Spleen (tissue), 11 donors: Measurements from ENCODE around the gene GPT2. TPM values are rescaled to one million over a fixed set of nuclear protein-coding genes. Genes with fewer than 3 reads are reported as not detected.
A peak's percentile ranks its signal among the peaks of the same experiment; 100 is the strongest.

Experiments used
- DNase-seq: peaks from one replicate; pipeline ENCODE4 v3.0.0-alpha.2; 2020
- H3K27ac ChIP-seq, 8 donors: fragments of 200-600 bp; sonication (generic) in 7 of 8; 1 replicate in 4 of 8; 2 replicates in 4 of 8; pipeline versions ENCODE4 v1.5.0 to v1.8.0; 2016 to 2021; ENCODE audit warnings: inconsistent platforms in 4 of 8, mild to moderate bottlenecking in 4 of 8, moderate library complexity in 1 of 8
- H3K27me3 ChIP-seq, 7 donors: fragments of 200-600 bp; sonication (generic) in 6 of 7; replicated peaks in 1 of 7; 1 replicate in 4 of 7; 2 replicates in 3 of 7; pipeline versions ENCODE4 v1.5.0 to v1.8.0; 2016 to 2021; ENCODE audit warnings: inconsistent platforms in 3 of 7, mild to moderate bottlenecking in 1 of 7
- H3K36me3 ChIP-seq, 6 donors: fragments of 200-600 bp; sonication (generic) in 5 of 6; 1 replicate in 4 of 6; 2 replicates in 2 of 6; pipeline versions ENCODE4 v1.5.0 to v1.8.0; 2016 to 2021; ENCODE audit warnings: inconsistent platforms in 2 of 6
- H3K4me1 ChIP-seq, 6 donors: fragments of 200-600 bp; sonication (generic) in 5 of 6; 1 replicate in 3 of 6; 2 replicates in 3 of 6; pipeline versions ENCODE4 v1.5.0 to v1.8.0; 2016 to 2021; ENCODE audit warnings: inconsistent platforms in 3 of 6
- H3K4me3 ChIP-seq, 8 donors: fragments of 200-600 bp; sonication (generic) in 7 of 8; 1 replicate in 4 of 8; 2 replicates in 4 of 8; pipeline versions ENCODE4 v1.5.0 to v1.8.0; 2016 to 2021; ENCODE audit warnings: inconsistent platforms in 4 of 8, mild to moderate bottlenecking in 4 of 8, moderate library complexity in 2 of 8
- H3K9me3 ChIP-seq, 8 donors: fragments of 200-600 bp; sonication (generic) in 7 of 8; 1 replicate in 4 of 8; 2 replicates in 4 of 8; pipeline versions ENCODE4 v1.5.0 to v1.8.0; 2016 to 2021; ENCODE audit warnings: inconsistent platforms in 4 of 8
- CTCF ChIP-seq, 11 experiments: fragments of 200-600 bp in 7 of 11; fragments of 450-650 bp in 4 of 11; sonication (generic) in 4 of 11; IDR thresholded peaks in 8 of 11; conservative IDR thresholded peaks in 3 of 11; 1 replicate in 7 of 11; 2 replicates in 4 of 11; pipeline versions ENCODE4 v1.4.0 to v1.8.0; 2016 to 2021; ENCODE audit warnings: antibody characterized with exemption in 11 of 11, inconsistent platforms in 4 of 11, mild to moderate bottlenecking in 1 of 11
- POLR2A ChIP-seq, 3 donors: fragments of 450-650 bp; IDR thresholded peaks; one replicate each; pipeline ENCODE4 v1.5.1; 2017; ENCODE audit warnings: antibody characterized with exemption in 3 of 3, mild to moderate bottlenecking in 1 of 3
- POLR2AphosphoS5 ChIP-seq, 3 donors: sonication (generic); formaldehyde crosslinking; IDR thresholded peaks; one replicate each; pipeline ENCODE4 v1.5.1; 2017; ENCODE audit warnings: antibody characterized with exemption in 3 of 3
- WGBS, 5 donors: extraction: QIAGEN DNeasy Blood & Tissue Kit in 3 of 5; methylation state at CpG; one replicate each; pipeline versions ENCODE4 v1.1.5 to v1.1.7; 2013 to 2018; 5-methylcytosine and 5-hydroxymethylcytosine counted together
- intact Hi-C: fragments of 100-400 bp; cut with DNase I; formaldehyde crosslinking; loops from one replicate; pipeline ENCODE4 v1.15.0; 2023; ENCODE audit warnings: low total_unique reads
- polyA plus RNA-seq, 3 donors: library from polyadenylated mRNA; stranded (reverse); fragments of 200-250 nt; gene quantifications; one replicate each; pipeline ENCODE4 v1.2.1, GENCODE V29; 2013
- total RNA-seq, 7 donors: library from RNA; depleted of rRNA in 3 of 7; stranded (reverse); fragments of >200 nt in 3 of 7; fragmentation: NEBNext Ultra II Directional in 4 of 7; extraction: Animal tissue kit (Norgen Biotek cat#: 25700) in 4 of 7; gene quantifications; one replicate each; pipeline versions ENCODE4 v1.1.0 to v1.2.1, GENCODE V29; 2016 to 2021
- donor health status: healthy with polysubstance abuse.
- donor health status: DM: no; HTN: no; CAD: no; lungs with moderate emphysema.
- donor health status: DM: no; HTN: no; CAD: no.
- donor health status: Bipolar disorder and iron deficiency.
- donor health status: healthy.
- donor health status: DM: no; HTN: no; CAD: no.
- donor health status: DM: yes; HTN: yes; CAD: no.

GPT2 gene
- total and polyA plus RNA-seq, 10 donors, result 3.1 to 9.2 (median 4.9) TPM

- Histone ChIP-seq H3K27ac (no peak overlapping the region), H3K4me3 (no peak overlapping the region), H3K9me3 (no peaks in the 10 kb centered on the region), H3K27me3 (peaks cover 0 to 3% (median 0%) of the 10 kb centered on the region in 7 donors), H3K4me1 (no peaks in the 10 kb centered on the region), H3K36me3 (no peaks in the 10 kb centered on the region)
- intact Hi-C loops, result no loop called here
- TF ChIP-seq CTCF (IDR thresholded peaks at IDR 0.05 in 8 of 11, conservative IDR thresholded peaks at IDR 0.05 in 3 of 11), result no peak
- no peak for TF ChIP-seq POLR2AphosphoS5 (IDR thresholded peaks at IDR 0.05)
- WGBS, 5 donors, result 82 to 86% (median 84%) methylated on average over 8 of the region's 8 CpGs
- DNase-seq, result peak; percentile 24
Measured at GRCh38 chr16:46871597-46871996, 12.6 kb upstream of the GPT2 start.

DNA sequence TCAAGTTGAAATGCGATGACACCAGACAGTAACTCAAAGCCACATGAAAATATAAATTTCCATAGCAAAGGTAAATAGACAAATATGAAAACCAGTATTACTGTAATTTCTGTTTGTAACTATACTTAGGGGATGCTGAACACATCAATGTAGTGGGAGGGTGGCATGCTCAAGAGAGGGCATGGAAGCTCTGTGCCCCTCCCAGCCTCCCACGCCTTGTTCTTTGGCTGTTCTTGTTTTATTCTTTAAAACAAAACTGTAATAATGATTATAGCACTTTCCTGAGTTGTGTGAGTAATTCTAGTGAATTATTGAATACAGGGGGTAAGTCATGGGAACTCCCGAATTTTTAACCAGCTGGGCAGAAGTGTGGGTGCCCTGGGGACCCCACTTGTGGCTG, 11.0 kb upstream of the GPT2 start:
- WGBS, 5 donors, result 87 to 91% (median 89%) methylated on average over 3 of the region's 3 CpGs
- no peak for DNase-seq
- Histone ChIP-seq H3K27me3 (peaks cover 0 to 3% (median 0%) of the 10 kb centered on the region in 7 donors), H3K4me1 (peaks cover 0 to 9% (median 0%) of the 10 kb centered on the region in 6 donors), H3K36me3 (no peaks in the 10 kb centered on the region), H3K9me3 (no peaks in the 10 kb centered on the region), H3K27ac (no peak overlapping the region), H3K4me3 (no peak overlapping the region)
- TF ChIP-seq POLR2A (IDR thresholded peaks at IDR 0.05) (no peak), POLR2AphosphoS5 (IDR thresholded peaks at IDR 0.05) (no peak), CTCF (IDR thresholded peaks at IDR 0.05 in 8 of 11, conservative IDR thresholded peaks at IDR 0.05 in 3 of 11) (no peak)
- intact Hi-C loops, result no loop called here

DNA sequence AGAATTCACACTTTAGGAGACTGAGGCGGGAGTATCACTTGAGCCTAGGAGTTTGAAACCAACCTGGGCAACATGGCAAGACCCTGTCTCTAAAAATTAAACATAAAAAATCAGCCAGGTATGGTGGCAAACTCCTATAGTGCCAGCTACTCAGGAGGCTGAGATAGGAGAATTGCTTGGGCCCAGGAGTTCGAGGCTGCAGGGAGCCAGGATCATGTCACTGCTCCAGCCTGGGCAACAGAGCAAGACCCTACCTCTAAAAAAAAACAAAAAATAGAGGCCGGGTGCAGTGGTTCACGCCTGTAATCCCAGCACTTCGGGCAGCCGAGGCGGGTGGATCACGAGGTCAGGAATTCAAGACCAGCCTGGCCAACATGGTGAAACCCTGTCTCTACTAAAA, 8.9 kb upstream of the GPT2 start:
- DNase-seq, result no peak
- 91 to 97% (median 95%) methylated on average over 8 of the region's 8 CpGs for WGBS, 5 donors
- TF ChIP-seq CTCF (IDR thresholded peaks at IDR 0.05 in 8 of 11, conservative IDR thresholded peaks at IDR 0.05 in 3 of 11) (no peak), POLR2A (IDR thresholded peaks at IDR 0.05) (no peak), POLR2AphosphoS5 (IDR thresholded peaks at IDR 0.05) (no peak)
- H3K36me3 ChIP-seq, result no peaks in the 10 kb centered on the region
- no peak overlapping the region for H3K4me3 ChIP-seq
- H3K4me1 ChIP-seq, result peaks cover 0 to 14% (median 0%) of the 10 kb centered on the region in 6 donors
- intact Hi-C loops, result no loop called here
- H3K27ac ChIP-seq, result no peak overlapping the region
- H3K27me3 ChIP-seq, result no peaks in the 10 kb centered on the region
- H3K9me3 ChIP-seq, result no peaks in the 10 kb centered on the region

DNA sequence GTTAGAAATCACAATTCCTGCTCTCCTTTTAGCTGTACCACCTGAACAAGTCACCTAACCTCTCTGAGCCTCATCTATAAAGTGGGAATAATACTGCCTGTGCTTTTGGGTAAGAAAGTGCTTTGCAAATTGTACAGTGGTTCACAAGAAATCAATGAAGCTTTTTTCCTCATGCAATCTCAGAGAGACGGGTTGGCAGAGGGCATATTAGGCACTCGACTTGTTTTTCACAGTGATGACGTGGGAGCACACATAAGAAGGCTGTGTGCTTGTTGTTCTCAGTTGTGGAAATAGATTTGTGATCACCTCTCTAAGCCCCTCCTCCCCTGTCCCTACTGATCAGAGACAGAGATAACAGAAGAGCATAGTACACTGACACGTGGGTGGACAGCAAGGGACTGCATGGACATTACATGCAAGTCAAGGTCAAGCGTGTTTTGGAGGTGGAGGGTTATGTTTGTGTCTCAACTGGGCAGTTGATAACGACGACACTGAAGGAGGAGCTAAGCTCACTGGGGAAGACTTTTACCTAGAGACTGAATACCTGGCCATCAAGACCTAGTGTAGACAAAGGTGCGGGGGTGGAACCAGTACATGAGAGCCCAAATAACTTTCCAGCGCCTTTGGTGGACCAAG, 1.7 kb upstream of the GPT2 start:
- H3K36me3 ChIP-seq, result no peaks in the 10 kb centered on the region
- peaks cover 0 to 19% (median 0%) of the 10 kb centered on the region in 7 donors for H3K27me3 ChIP-seq
- peaks cover 8 to 36% (median 18%) of the 10 kb centered on the region in 6 donors for H3K4me1 ChIP-seq
- H3K4me3 ChIP-seq, result no peak overlapping the region
- 71 to 81% (median 73%) methylated on average over 8 to 9 of the region's 9 CpGs for WGBS, 5 donors
- DNase-seq, result no peak
- H3K27ac ChIP-seq, result no peak overlapping the region
- TF ChIP-seq POLR2A (IDR thresholded peaks at IDR 0.05) (no peak), POLR2AphosphoS5 (IDR thresholded peaks at IDR 0.05) (no peak), CTCF (IDR thresholded peaks at IDR 0.05 in 8 of 11, conservative IDR thresholded peaks at IDR 0.05 in 3 of 11) (no peak)
- no peaks in the 10 kb centered on the region for H3K9me3 ChIP-seq
- intact Hi-C loops, result no loop called here
